Endothelial cell of umbilical vein (primary cell): ENCODE data around the gene PMFBP1. TPM values are rescaled to one million over a fixed set of nuclear protein-coding genes. Genes with fewer than 3 reads are reported as not detected.

Source experiments
- BruUV-seq: library from RNA; stranded (reverse); fragments of 400-500 nt; replicated peaks from 2 replicates; lab custom pipeline; 2021; lab: Mats Ljungman, UMichigan
- CTCF ChIA-PET: fragments of 300-600, 350-600 bp; sonication (Branson Sonifier 250); formaldehyde crosslinking; loops from one replicate; lab custom pipeline; 2021; ENCODE audit warnings: antibody characterized with exemption, inconsistent platforms; lab: Charles Lee
- POLR2A ChIA-PET: fragments of 300-600, 350-600 bp; sonication (Branson Sonifier 250); formaldehyde crosslinking; loops from one replicate; lab custom pipeline; 2021; ENCODE audit warnings: antibody characterized with exemption, inconsistent platforms; lab: Charles Lee
- DNase-seq: peaks from one replicate; pipeline ENCODE4 v3.0.0-alpha.2; 2011; ENCODE audit warnings: low read depth, low spot score
- FAIRE-seq: peaks from 2 replicates; lab custom pipeline; 2011; peaks lifted over from hg19 to GRCh38; lab: Jason Lieb, UNC
- H2AFZ ChIP-seq: 2 replicates; pipeline ENCODE4 v1.6.0; 2012; ENCODE audit warnings: low read depth, low read length, control low read depth, inconsistent platforms
- H3K27ac ChIP-seq: 2 replicates; pipeline ENCODE4 v1.5.1; 2011; ENCODE audit warnings: low read depth, mild to moderate bottlenecking, control low read depth, low read length, moderate library complexity; ENCODE audit not compliant: insufficient read depth
- H3K27me3 ChIP-seq, 2 experiments: 2 replicates each; pipeline versions ENCODE4 v1.6.0 to v1.6.1; 2011; ENCODE audit warnings: low read length in 2 of 2, mixed read lengths in 1 of 2; ENCODE audit not compliant: control insufficient read depth in 2 of 2, insufficient read depth in 2 of 2
- H3K36me3 ChIP-seq, 2 experiments: 2 replicates in 1 of 2; 3 replicates in 1 of 2; pipeline ENCODE4 v1.5.1; 2011; ENCODE audit warnings: low read length in 2 of 2, mild to moderate bottlenecking in 1 of 2, moderate library complexity in 1 of 2; ENCODE audit not compliant: control insufficient read depth in 2 of 2, insufficient read depth in 2 of 2; ENCODE audit errors: extremely low read depth in 1 of 2
- H3K4me1 ChIP-seq: 3 replicates; pipeline ENCODE4 v1.5.1; 2011; ENCODE audit warnings: mild to moderate bottlenecking, low read length; ENCODE audit not compliant: control insufficient read depth, insufficient read depth; ENCODE audit errors: extremely low read depth
- H3K4me2 ChIP-seq: 2 replicates; pipeline ENCODE4 v1.6.1; 2011; ENCODE audit warnings: low read length, control low read depth, mixed read lengths; ENCODE audit not compliant: insufficient read depth
- H3K4me3 ChIP-seq, 3 experiments: fragments of 200-600 bp in 1 of 3; sonication (generic), shearing (Covaris generic) in 1 of 3; replicated peaks in 1 of 3; 2 replicates each; pipeline ENCODE4 v1.5.1; 2011 to 2016; ENCODE audit warnings: control low read depth in 3 of 3, low read length in 3 of 3, mild to moderate bottlenecking in 2 of 3, inconsistent platforms in 1 of 3, low read depth in 1 of 3, moderate library complexity in 1 of 3; ENCODE audit not compliant: insufficient read depth in 1 of 3
- H3K79me2 ChIP-seq: 2 replicates; pipeline ENCODE4 v1.6.0; 2012; ENCODE audit warnings: low read length, inconsistent platforms; ENCODE audit not compliant: control insufficient read depth, insufficient read depth
- H3K9ac ChIP-seq: replicated peaks from 2 replicates; pipeline ENCODE3; 2011; ENCODE audit warnings: low read length, control low read depth; ENCODE audit not compliant: insufficient read depth; ENCODE audit errors: extremely low read depth
- H3K9me1 ChIP-seq: replicated peaks from 3 replicates; pipeline ENCODE4 v1.6.0; 2011; ENCODE audit warnings: mild to moderate bottlenecking, low read length; ENCODE audit not compliant: control insufficient read depth, insufficient read depth; ENCODE audit errors: extremely low read depth
- H3K9me3 ChIP-seq: replicated peaks from 2 replicates; pipeline ENCODE4 v1.5.1; 2012; ENCODE audit warnings: low read length, inconsistent platforms; ENCODE audit not compliant: control insufficient read depth, insufficient read depth
- H4K20me1 ChIP-seq: replicated peaks from 2 replicates; pipeline ENCODE3; 2011; ENCODE audit warnings: mild to moderate bottlenecking, low read length; ENCODE audit not compliant: control insufficient read depth, insufficient read depth; ENCODE audit errors: extremely low read depth
- CTCF ChIP-seq, 2 donors: IDR thresholded peaks; 1 replicate in 1 of 2; 2 replicates in 1 of 2; pipeline ENCODE4 v1.5.1; 2011; ENCODE audit warnings: low read length in 2 of 2, mild to moderate bottlenecking in 2 of 2, moderate library complexity in 2 of 2, control low read depth in 1 of 2, inconsistent platforms in 1 of 2, low read depth in 1 of 2; ENCODE audit not compliant: insufficient read depth in 1 of 2; ENCODE audit errors: extremely low read depth in 1 of 2
- EZH2 ChIP-seq: IDR thresholded peaks from 2 replicates; pipeline ENCODE4 v1.6.1; 2012; ENCODE audit warnings: borderline replicate concordance, low read depth, mild to moderate bottlenecking, moderate library complexity, low read length, inconsistent platforms; ENCODE audit not compliant: severe bottlenecking
- FOS ChIP-seq: IDR thresholded peaks from 2 replicates; pipeline ENCODE4 v1.6.1; 2011; ENCODE audit warnings: mild to moderate bottlenecking, low read length, moderate library complexity, borderline replicate concordance; ENCODE audit not compliant: insufficient read depth
- GATA2 ChIP-seq: IDR thresholded peaks from 2 replicates; pipeline ENCODE4 v1.7.0; 2011; ENCODE audit warnings: low read depth, mild to moderate bottlenecking, moderate library complexity, mixed read lengths, low read length; ENCODE audit not compliant: insufficient read length, insufficient read depth
- JUN ChIP-seq: IDR thresholded peaks from 2 replicates; pipeline ENCODE4 v1.6.1; 2011; ENCODE audit warnings: borderline replicate concordance, low read depth; ENCODE audit not compliant: insufficient read length, insufficient read depth
- MAX ChIP-seq: IDR thresholded peaks from 2 replicates; pipeline ENCODE4 v1.6.1; 2011; ENCODE audit not compliant: insufficient read depth, insufficient read length
- MYC ChIP-seq: IDR thresholded peaks from one replicate; pipeline ENCODE4 v1.6.1; 2011; ENCODE audit warnings: mild to moderate bottlenecking, low read depth, low read length
- POLR2A ChIP-seq: IDR thresholded peaks from 2 replicates; pipeline ENCODE4 v1.6.1; 2012; ENCODE audit warnings: low read depth, mild to moderate bottlenecking, control low read depth, low read length
- POLR2AphosphoS5 ChIP-seq: IDR thresholded peaks from 2 replicates; pipeline ENCODE4 v1.6.1; 2012; ENCODE audit warnings: low read depth, mild to moderate bottlenecking, control low read depth, low read length, moderate library complexity; ENCODE audit not compliant: insufficient read depth
- dilution Hi-C: fragments of 300-500 bp; cut with MboI; formaldehyde crosslinking; loops from one replicate; pipeline ENCODE4 v1.15.0; 2019; ENCODE audit warnings: low sequenced_read_pairs; ENCODE audit not compliant: extremely low pct_ligation_motif_present
- intact Hi-C: fragments of 100-400 bp; cut with micrococcal nuclease; formaldehyde crosslinking; loops from one replicate; pipeline ENCODE4 v1.10.0; 2022
- polyA plus RNA-seq, 4 experiments: library from polyadenylated mRNA; depleted of rRNA in 3 of 4; stranded (reverse) in 3 of 4; unstranded in 1 of 4; fragments of >200 nt; gene quantifications; 2 replicates each; pipeline versions ENCODE4 v1.2.1 to v1.2.3, GENCODE V29; 2011 to 2012; ENCODE audit warnings: missing spikeins in 1 of 4
- total RNA-seq: library from RNA; stranded (reverse); gene quantifications from 2 replicates; pipeline ENCODE4 v1.2.3, GENCODE V29; 2021

PMFBP1 gene
- total and polyA plus RNA-seq, 2 donors (not counting 3 experiments of a cell fraction or from before 2014, with no cell fraction given) = 0.12 to 0.42 TPM

GRCh38 chr16:72120026-72120425 lies 51.9 kb downstream of the PMFBP1 start:
- Histone ChIP-seq H3K9me1 (no peaks in the 10 kb centered on the region), H3K27ac (no peak overlapping the region), H3K4me3 (no peak overlapping the region), H3K4me2 (no peak overlapping the region), H3K79me2 (no peaks in the 10 kb centered on the region), H3K27me3 (no peaks in the 10 kb centered on the region), H3K4me1 (peaks cover under 1% of the 10 kb centered on the region), H2AFZ (no peak overlapping the region), H4K20me1 (no peaks in the 10 kb centered on the region), H3K9ac (no peak overlapping the region), H3K9me3 (no peaks in the 10 kb centered on the region), H3K36me3 (no peaks in the 10 kb centered on the region)
- CTCF ChIA-PET = no interaction called here
- POLR2A ChIA-PET = no interaction called here
- DNase-seq (no peak), FAIRE-seq (no peak)
- no TSS peak for BruUV-seq
- intact Hi-C loops (loop anchor here (10.0 kb wide), 1 partner anchor 1915 kb away; no protein-coding TSS in a partner anchor), dilution Hi-C loops (no loop called here)
- TF ChIP-seq MYC (no peak), EZH2 (no peak), JUN (no peak), FOS (no peak)

GRCh38 chr16:72113616-72113945 lies 58.4 kb downstream of the PMFBP1 start:
- Histone ChIP-seq H3K4me3 (no peak overlapping the region), H3K27me3 (no peaks in the 10 kb centered on the region), H4K20me1 (no peaks in the 10 kb centered on the region), H3K9me1 (no peaks in the 10 kb centered on the region), H3K79me2 (no peaks in the 10 kb centered on the region), H3K4me2 (no peak overlapping the region), H3K9me3 (no peaks in the 10 kb centered on the region), H3K27ac (no peak overlapping the region), H3K36me3 (peaks cover 10 to 35% of the 10 kb centered on the region in 2 experiments), H3K9ac (no peak overlapping the region), H2AFZ (no peak overlapping the region), H3K4me1 (no peaks in the 10 kb centered on the region)
- ChIA-PET CTCF (no interaction called here), POLR2A (no interaction called here)
- BruUV-seq = no TSS peak
- FAIRE-seq (no peak), DNase-seq (no peak)
- intact Hi-C loops = no loop called here
- TF ChIP-seq MYC (no peak), EZH2 (no peak), CTCF (IDR thresholded peaks at IDR 0.05; ENCODE audit: extremely low read depth in 1 of 2, insufficient read depth in 1 of 2, low read depth in 1 of 2, low read length in 2 of 2) (no peak), POLR2A (no peak), FOS (no peak), JUN (no peak), POLR2AphosphoS5 (no peak), MAX (no peak), GATA2 (no peak)
- dilution Hi-C loops = no loop called here
